K562 (cell line): ENCODE results near the gene CHSY3.

Experiments used
- CXXC5 ChIP-seq: fragments of 250-450 bp; sonication (Bioruptor Pico); IDR thresholded peaks from 2 replicates; pipeline ENCODE4 v1.8.0; 2022; ENCODE audit warnings: inconsistent platforms, mild to moderate bottlenecking, moderate library complexity
- FOXM1 ChIP-seq, 2 experiments: fragments of 450-650 bp in 1 of 2; sonication (generic) in 1 of 2; formaldehyde crosslinking in 1 of 2; IDR thresholded peaks; 2 replicates each; pipeline versions ENCODE4 v1.6.1 to v1.9.0; 2017 to 2022; ENCODE audit warnings: low read depth in 2 of 2, mild to moderate bottlenecking in 2 of 2, missing genetic modification reagents in 1 of 2, moderate library complexity in 1 of 2
- ZNF316 ChIP-seq: fragments of 450-650 bp; IDR thresholded peaks from 2 replicates; pipeline ENCODE4 v1.6.1; 2016
- TF ChIP-seq, protein P1 (sequence below), 2 experiments: IDR thresholded peaks in 1 of 2; conservative IDR thresholded peaks in 1 of 2; 2 replicates each; pipeline ENCODE4 v1.6.1; 2016; ENCODE audit warnings: low read depth in 2 of 2, mild to moderate bottlenecking in 1 of 2, missing compliant biosample characterization in 1 of 2, missing genetic modification characterization in 1 of 2, moderate library complexity in 1 of 2
- TF ChIP-seq, protein P2 (sequence below), 3 experiments: IDR thresholded peaks in 2 of 3; conservative IDR thresholded peaks in 1 of 3; 2 replicates each; pipeline ENCODE4 v1.5.1; 2011 to 2012; ENCODE audit warnings: low read length in 3 of 3, mild to moderate bottlenecking in 3 of 3, control low read depth in 2 of 3, improper control_type of control experiment in 1 of 3, inconsistent platforms in 1 of 3, low read depth in 1 of 3, mixed read lengths in 1 of 3, moderate library complexity in 1 of 3; ENCODE audit not compliant: insufficient read depth in 2 of 3

DNA sequence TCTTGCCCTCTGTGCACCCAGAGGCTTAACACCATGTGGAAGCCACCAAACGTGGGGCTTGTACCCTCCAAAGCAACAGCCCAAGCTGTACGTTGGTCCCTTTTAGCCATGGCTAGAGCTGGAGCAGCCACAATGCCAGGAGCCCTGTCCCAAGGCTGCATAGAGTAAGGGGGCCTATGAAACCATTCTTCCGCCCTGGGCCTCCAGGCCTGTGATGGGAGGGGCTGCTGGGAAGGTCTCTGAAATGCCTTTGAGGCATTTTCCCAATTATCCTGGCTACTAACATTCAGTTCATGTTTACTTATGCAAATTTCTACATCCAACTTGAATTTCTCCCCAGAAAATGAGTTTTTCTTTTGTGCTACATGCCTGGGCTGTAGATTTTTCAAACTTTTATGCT lies 33.8 kb downstream of the CHSY3 start:
- TF ChIP-seq FOXM1 (IDR thresholded peaks at IDR 0.05; ENCODE audit: low read depth) (no peak), FOXM1 (CRISPR knock-in tag; IDR thresholded peaks at IDR 0.05; ENCODE audit: low read depth) (no peak), CXXC5 (no peak), ZNF316 (no peak)
- TF ChIP-seq, protein P1, sequence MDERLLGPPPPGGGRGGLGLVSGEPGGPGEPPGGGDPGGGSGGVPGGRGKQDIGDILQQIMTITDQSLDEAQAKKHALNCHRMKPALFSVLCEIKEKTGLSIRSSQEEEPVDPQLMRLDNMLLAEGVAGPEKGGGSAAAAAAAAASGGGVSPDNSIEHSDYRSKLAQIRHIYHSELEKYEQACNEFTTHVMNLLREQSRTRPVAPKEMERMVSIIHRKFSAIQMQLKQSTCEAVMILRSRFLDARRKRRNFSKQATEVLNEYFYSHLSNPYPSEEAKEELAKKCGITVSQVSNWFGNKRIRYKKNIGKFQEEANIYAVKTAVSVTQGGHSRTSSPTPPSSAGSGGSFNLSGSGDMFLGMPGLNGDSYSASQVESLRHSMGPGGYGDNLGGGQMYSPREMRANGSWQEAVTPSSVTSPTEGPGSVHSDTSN (CRISPR knock-in tag; IDR thresholded peaks at IDR 0.05; ENCODE audit: low read depth): no peak
- TF ChIP-seq, protein P1 (tag; conservative IDR thresholded peaks at IDR 0.05; ENCODE audit: low read depth): no peak
- TF ChIP-seq, protein P2, sequence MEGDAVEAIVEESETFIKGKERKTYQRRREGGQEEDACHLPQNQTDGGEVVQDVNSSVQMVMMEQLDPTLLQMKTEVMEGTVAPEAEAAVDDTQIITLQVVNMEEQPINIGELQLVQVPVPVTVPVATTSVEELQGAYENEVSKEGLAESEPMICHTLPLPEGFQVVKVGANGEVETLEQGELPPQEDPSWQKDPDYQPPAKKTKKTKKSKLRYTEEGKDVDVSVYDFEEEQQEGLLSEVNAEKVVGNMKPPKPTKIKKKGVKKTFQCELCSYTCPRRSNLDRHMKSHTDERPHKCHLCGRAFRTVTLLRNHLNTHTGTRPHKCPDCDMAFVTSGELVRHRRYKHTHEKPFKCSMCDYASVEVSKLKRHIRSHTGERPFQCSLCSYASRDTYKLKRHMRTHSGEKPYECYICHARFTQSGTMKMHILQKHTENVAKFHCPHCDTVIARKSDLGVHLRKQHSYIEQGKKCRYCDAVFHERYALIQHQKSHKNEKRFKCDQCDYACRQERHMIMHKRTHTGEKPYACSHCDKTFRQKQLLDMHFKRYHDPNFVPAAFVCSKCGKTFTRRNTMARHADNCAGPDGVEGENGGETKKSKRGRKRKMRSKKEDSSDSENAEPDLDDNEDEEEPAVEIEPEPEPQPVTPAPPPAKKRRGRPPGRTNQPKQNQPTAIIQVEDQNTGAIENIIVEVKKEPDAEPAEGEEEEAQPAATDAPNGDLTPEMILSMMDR (IDR thresholded peaks at IDR 0.05 in 2 of 3, conservative IDR thresholded peaks at IDR 0.05 in 1 of 3; ENCODE audit: insufficient read depth in 2 of 3, low read depth in 1 of 3, low read length in 3 of 3): no peak
